GM19025 (cell line): ENCODE measurements around the gene MYO1D.
A peak's percentile ranks its signal among the peaks of the same experiment; 100 is the strongest.

Experiments
- ATAC-seq: cut with Tn5 transposase; IDR thresholded peaks from one replicate; pipeline ENCODE4 v1.9.1; 2021; ENCODE audit warnings: mild to moderate bottlenecking, low read depth, moderate library complexity; ENCODE audit not compliant: unreplicated experiment

MYO1D gene

GRCh38 chr17:32495359-32496231 lies 381.3 kb downstream of the MYO1D start:
- no peak for ATAC-seq

GRCh38 chr17:32494621-32495358 lies 382.1 kb downstream of the MYO1D start:
- ATAC-seq = no peak

- no peak for ATAC-seq
Measured at GRCh38 chr17:32493976-32494513, 382.9 kb downstream of the MYO1D start.

GRCh38 chr17:32493571-32493970 lies 383.4 kb downstream of the MYO1D start:
- ATAC-seq = no peak

GRCh38 chr17:32492648-32493289 lies 384.2 kb downstream of the MYO1D start:
- ATAC-seq = no peak

GRCh38 chr17:32492264-32492589 lies 384.7 kb downstream of the MYO1D start:
- no peak for ATAC-seq

GRCh38 chr17:32491371-32492263 lies 385.3 kb downstream of the MYO1D start:
- ATAC-seq = no peak

- no peak for ATAC-seq
Measured at GRCh38 chr17:32490101-32490482, 386.8 kb downstream of the MYO1D start.

- no peak for ATAC-seq
Measured at GRCh38 chr17:32489320-32490100, 387.4 kb downstream of the MYO1D start.

- no peak for ATAC-seq
Measured at GRCh38 chr17:32488604-32489180, 388.2 kb downstream of the MYO1D start.

GRCh38 chr17:32488177-32488542 lies 388.8 kb downstream of the MYO1D start:
- ATAC-seq = no peak

GRCh38 chr17:32487473-32488176 lies 389.3 kb downstream of the MYO1D start:
- peak; percentile 12 for ATAC-seq

- ATAC-seq = peak; percentile 35
Measured at GRCh38 chr17:32486701-32487472, 390.0 kb downstream of the MYO1D start, which contains the start of gene CDK5R1. CDK5R1 (plus strand) TSS chr17:32486993; CDS start chr17:32487621, 628 bp downstream.

- ATAC-seq = peak; percentile 53
Measured at GRCh38 chr17:32486111-32486700, 390.7 kb downstream of the MYO1D start.

- ATAC-seq = no peak
Measured at GRCh38 chr17:32485261-32486110, 391.4 kb downstream of the MYO1D start.

GRCh38 chr17:32484628-32485027 lies 392.3 kb downstream of the MYO1D start:
- no peak for ATAC-seq
